Psoas muscle (tissue), 8 donors: ENCODE measurements around the gene CTSV. TPM values are rescaled to one million over a fixed set of nuclear protein-coding genes. Genes with fewer than 3 reads are reported as not detected.
"Not testable (repeated sequence)": the region's sequence is repeated elsewhere in the genome, so short reads cannot be mapped to it uniquely, and the experiment has no call there.

ENCODE experiments used
- ATAC-seq, 4 donors: fragments of 200-7000 bp; cut with Tn5 transposase; one replicate each; pipeline ENCODE4 v1.9.1; 2020; ENCODE audit warnings: moderate library complexity in 3 of 4, mild to moderate bottlenecking in 2 of 4
- DNase-seq, 2 donors: peaks; one replicate each; pipeline ENCODE4 v3.0.0-alpha.2; 2020
- H3K27ac ChIP-seq: fragments of 200-600 bp; one replicate; pipeline ENCODE4 v1.8.0; 2022
- H3K27me3 ChIP-seq, 3 donors: fragments of 200-600 bp in 1 of 3; one replicate each; pipeline versions ENCODE4 v1.6.1 to v1.8.0; 2013 to 2022; ENCODE audit warnings: low read length in 2 of 3, mild to moderate bottlenecking in 2 of 3, moderate library complexity in 1 of 3; ENCODE audit not compliant: insufficient read depth in 3 of 3
- H3K36me3 ChIP-seq, 2 donors: fragments of 200-600 bp in 1 of 2; one replicate each; pipeline versions ENCODE4 v1.6.1 to v1.8.0; 2013 to 2022; ENCODE audit warnings: low read depth in 1 of 2, mild to moderate bottlenecking in 1 of 2, moderate library complexity in 1 of 2; ENCODE audit not compliant: insufficient read depth in 1 of 2
- H3K4me1 ChIP-seq: fragments of 200-600 bp; one replicate; pipeline ENCODE4 v1.8.0; 2022
- H3K4me3 ChIP-seq: fragments of 200-600 bp; one replicate; pipeline ENCODE4 v1.8.0; 2022; ENCODE audit warnings: mild to moderate bottlenecking
- H3K9me3 ChIP-seq: fragments of 200-600 bp; one replicate; pipeline ENCODE4 v1.8.0; 2022
- WGBS, 3 donors: extraction: QIAGEN DNeasy Blood & Tissue Kit; methylation state at CpG; one replicate each; pipeline versions ENCODE4 v1.1.6 to v1.1.7; 2013; 5-methylcytosine and 5-hydroxymethylcytosine counted together
- intact Hi-C, 2 donors: fragments of 100-400 bp; cut with DNase I; formaldehyde crosslinking; loops; one replicate each; pipeline versions ENCODE4 v1.11.0 to v1.14.2; 2022
- polyA plus RNA-seq, 3 donors: library from polyadenylated mRNA; stranded (reverse); fragments of 200-250 nt; gene quantifications; one replicate each; pipeline ENCODE4 v1.2.3, GENCODE V29; 2013
- total RNA-seq, 4 donors: library from RNA; stranded (reverse); fragmentation: NEBNext Ultra II Directional in 2 of 4; extraction: Animal tissue kit (Norgen Biotek cat#: 25700) in 2 of 4; gene quantifications; one replicate each; pipeline versions ENCODE4 v1.2.1 to v1.2.4, GENCODE V29; 2021 to 2023
- donor health status: healthy with polysubstance abuse.
- donor health status: DM: no; HTN: no; CAD: no; lungs with moderate emphysema.
- donor health status: Bipolar disorder and iron deficiency.
- donor health status: healthy.
- donor health status: DM: yes; HTN: yes; CAD: no.
- donor health status: DM: no; HTN: no; CAD: no.
- donor health status: DM: no; HTN: no; CAD: no.
- donor health status: DM: yes; HTN: yes; CAD: no.

CTSV gene
- total and polyA plus RNA-seq, 7 donors = 0.17 to 1.8 (median 0.39) TPM; not detected in 1

DNA sequence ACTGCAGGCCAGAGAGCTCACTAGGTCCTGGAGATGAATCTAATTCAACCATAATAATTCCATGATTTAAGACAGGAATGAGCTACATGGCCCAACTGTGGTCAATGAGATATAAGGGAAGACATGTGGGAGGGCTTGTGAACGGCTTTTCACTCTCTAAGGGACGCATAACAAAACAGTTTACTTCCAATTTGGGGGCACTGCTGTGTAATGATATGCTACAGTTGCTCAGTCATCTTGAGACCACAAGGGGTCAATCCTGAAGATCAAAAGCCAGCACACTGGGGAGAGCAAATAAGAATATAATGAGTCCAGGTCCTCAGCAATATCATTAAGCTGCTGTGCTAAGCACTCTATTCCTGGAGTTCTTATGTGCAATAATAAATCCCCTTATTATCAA is 46.6 kb downstream of the CTSV start:
- WGBS, 3 donors = 86 to 92% (median 92%) methylated on average over 2 of the region's 2 CpGs
- not testable (repeated sequence) for ATAC-seq

DNA sequence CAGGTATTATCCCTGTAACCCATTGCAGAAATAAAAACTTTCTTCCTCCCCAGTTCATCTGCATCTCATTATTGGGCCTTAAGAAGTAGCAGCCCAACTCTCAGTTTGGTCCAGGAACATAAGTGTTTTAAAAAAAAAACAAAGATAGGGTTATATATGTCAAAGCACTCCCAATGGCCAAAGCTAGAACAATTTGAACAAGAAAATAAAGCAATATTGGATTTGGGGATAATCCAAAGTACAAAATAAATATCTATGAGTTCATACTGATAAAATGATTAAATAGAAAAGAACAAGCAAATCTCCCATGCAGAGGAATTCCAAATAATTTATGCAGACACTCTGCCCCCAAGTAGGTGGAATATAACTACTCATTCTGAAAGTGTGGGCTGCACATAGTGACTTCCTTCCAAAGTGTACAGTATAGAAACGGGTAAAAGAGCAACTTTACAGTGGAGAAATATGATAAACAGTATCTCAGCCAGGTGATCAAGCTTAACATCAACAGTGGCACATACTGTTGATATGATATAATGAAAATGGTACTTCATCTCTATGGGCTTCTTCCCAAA is 49.1 kb downstream of the CTSV start:
- ATAC-seq, intact Hi-C loops, H3K27me3 ChIP-seq, DNase-seq, H3K9me3 ChIP-seq, H3K4me3 ChIP-seq, H3K36me3 ChIP-seq, H3K27ac ChIP-seq, H3K4me1 ChIP-seq: not testable (repeated sequence)
- WGBS, 3 donors = 66 to 81% (median 80%) methylated on average over 1 of the region's 1 CpG

More for the DNA sequence above, 46.6 kb downstream of the CTSV start:
- H3K27ac ChIP-seq, H3K9me3 ChIP-seq, DNase-seq, intact Hi-C loops, H3K36me3 ChIP-seq, H3K4me1 ChIP-seq, H3K27me3 ChIP-seq, H3K4me3 ChIP-seq: not testable (repeated sequence)

DNA sequence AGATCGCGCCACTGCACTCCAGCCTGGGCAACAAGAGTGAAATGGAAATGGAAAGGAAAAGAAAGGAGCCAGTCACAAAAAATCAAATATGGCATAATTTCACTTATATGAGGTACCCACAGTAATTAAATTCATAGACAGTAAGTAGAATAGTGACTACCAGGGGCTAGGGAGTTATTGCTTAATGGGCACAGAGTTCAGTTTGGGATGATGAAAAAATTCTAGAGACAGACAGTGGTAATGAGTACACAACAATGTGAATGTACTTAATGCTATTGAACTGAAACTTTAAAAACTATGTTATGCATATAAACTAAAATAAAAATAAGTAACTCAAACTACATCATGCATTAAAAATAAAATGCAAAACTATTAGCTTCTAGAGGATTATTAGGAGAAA is 54.1 kb downstream of the CTSV start:
- ATAC-seq, intact Hi-C loops, DNase-seq, H3K9me3 ChIP-seq, H3K27me3 ChIP-seq, H3K27ac ChIP-seq, H3K36me3 ChIP-seq, H3K4me3 ChIP-seq: not testable (repeated sequence)
- peaks cover 15% of the 10 kb centered on the region for H3K4me1 ChIP-seq
- WGBS, 3 donors = 95 to 100% (median 98%) methylated on average over 2 of the region's 2 CpGs

DNA sequence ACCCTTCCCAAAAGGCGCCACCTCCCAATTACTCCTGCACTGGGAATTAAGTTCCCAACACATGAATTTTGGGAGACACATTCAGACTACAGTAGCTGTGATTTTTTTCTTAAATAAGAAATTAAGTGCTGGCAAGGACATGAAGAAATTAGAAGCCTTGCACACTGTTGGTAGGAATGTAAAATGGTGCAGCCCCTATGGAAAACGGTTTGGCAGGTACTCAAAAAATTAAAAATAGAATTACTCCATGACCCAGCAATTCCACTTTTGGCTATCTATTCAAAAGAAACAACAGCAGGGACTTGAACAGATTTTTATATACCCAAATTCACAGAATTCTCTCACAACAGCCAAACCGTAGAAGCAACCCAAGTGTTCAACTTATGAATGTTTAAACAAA is 54.8 kb downstream of the CTSV start:
- H3K4me3 ChIP-seq, H3K36me3 ChIP-seq, intact Hi-C loops, H3K9me3 ChIP-seq, DNase-seq, H3K27me3 ChIP-seq: not testable (repeated sequence)
- Histone ChIP-seq H3K27ac (peak overlapping the region; percentile 62), H3K4me1 (peaks cover 15% of the 10 kb centered on the region)
- 57 to 68% (median 62%) methylated on average over 2 to 3 of the region's 3 CpGs for WGBS, 3 donors
- ATAC-seq = peak in 3 of 4 donors; percentile 40 to 47 (median 46)

DNA sequence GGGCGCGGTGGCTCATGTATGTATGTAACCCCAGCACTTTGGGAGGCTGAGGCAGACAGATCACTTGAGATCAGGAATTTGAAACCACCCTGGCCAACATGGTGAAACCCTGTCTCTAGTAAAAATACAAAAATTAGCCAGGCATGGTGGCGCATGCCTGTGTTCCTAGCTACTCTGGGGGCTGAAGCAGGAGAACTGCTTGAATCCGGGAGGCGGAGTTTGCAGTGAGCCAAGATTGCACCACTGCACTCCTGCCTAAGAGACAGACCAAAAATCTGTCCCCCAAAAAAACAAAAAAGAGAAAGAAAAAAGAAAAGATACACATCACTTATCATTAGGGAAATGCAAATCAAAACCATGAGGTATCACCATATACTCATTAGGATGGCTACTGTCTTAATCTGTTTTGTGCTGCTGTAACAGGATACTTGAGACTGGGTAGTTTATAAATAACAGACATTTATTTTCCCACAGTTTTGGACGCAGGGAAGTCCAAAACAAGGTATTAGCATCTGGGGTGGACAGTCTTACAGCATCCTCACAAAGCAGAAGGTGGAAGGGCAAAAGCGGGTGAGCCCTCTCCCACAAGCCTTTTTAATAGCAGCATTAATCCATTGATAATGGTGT is 55.3 kb downstream of the CTSV start:
- H3K4me3 ChIP-seq, DNase-seq, H3K36me3 ChIP-seq, intact Hi-C loops, H3K27me3 ChIP-seq, H3K9me3 ChIP-seq: not testable (repeated sequence)
- WGBS, 3 donors = 60 to 77% (median 68%) methylated on average over 7 of the region's 7 CpGs
- peak overlapping the region; percentile 62 for H3K27ac ChIP-seq
- peaks cover 15% of the 10 kb centered on the region for H3K4me1 ChIP-seq
- peak in 2 of 4 donors; percentile 54 to 69 for ATAC-seq

Other genes starting within 250 kb of the CTSV start
- gene ZNF782, start 184.6 kb downstream of the CTSV start, total RNA-seq = 1 to 10 TPM; 2.8 to 7.0 (median 3.5) TPM
- 1 to 10 TPM in 2 of 3 donors, under 1 TPM in 1; 0.94 to 2.7 (median 2.1) TPM for gene ZNF782, start 184.6 kb downstream of the CTSV start, polyA plus RNA-seq
- not detected for gene NUTM2G, start 110.3 kb downstream of the CTSV start, total RNA-seq
- gene NUTM2G, start 110.3 kb downstream of the CTSV start, polyA plus RNA-seq = under 1 TPM in 1 of 3 donors, not detected in 2; 0.01 TPM